Hepatocyte (in vitro differentiated cells): ENCODE measurements around the gene FAM50A. TPM values are rescaled to one million over a fixed set of nuclear protein-coding genes. Genes with fewer than 3 reads are reported as not detected.
A peak's percentile ranks its signal among the peaks of the same experiment; 100 is the strongest.

Experiments
- DNase-seq: peaks from one replicate; pipeline ENCODE4 v3.0.0-alpha.2; 2016; ENCODE audit warnings: low spot score
- H2AFZ ChIP-seq: fragments of 200-600 bp; sonication (generic); 2 replicates; pipeline ENCODE4 v1.6.0; 2016; ENCODE audit warnings: antibody characterized with exemption, mild to moderate bottlenecking
- H3K27ac ChIP-seq: fragments of 200-600 bp; sonication (generic); 2 replicates; pipeline ENCODE4 v1.5.1; 2016; ENCODE audit warnings: mild to moderate bottlenecking
- H3K27me3 ChIP-seq: fragments of 200-600 bp; sonication (generic); 2 replicates; pipeline ENCODE4 v1.6.1; 2016
- H3K36me3 ChIP-seq: fragments of 200-600 bp; sonication (generic); replicated peaks from 2 replicates; pipeline ENCODE4 v1.5.1; 2016; ENCODE audit warnings: low read depth; ENCODE audit not compliant: insufficient read depth
- H3K4me1 ChIP-seq: fragments of 200-600 bp; sonication (generic); 2 replicates; pipeline ENCODE4 v1.5.1; 2016; ENCODE audit warnings: mild to moderate bottlenecking, moderate library complexity; ENCODE audit not compliant: insufficient read depth
- H3K4me2 ChIP-seq: fragments of 200-600 bp; sonication (generic); 2 replicates; pipeline ENCODE4 v1.6.0; 2016
- H3K4me3 ChIP-seq: fragments of 200-600 bp; sonication (generic); 2 replicates; pipeline ENCODE4 v1.5.1; 2016; ENCODE audit warnings: mild to moderate bottlenecking
- H3K79me2 ChIP-seq: fragments of 200-600 bp; sonication (generic); 2 replicates; pipeline ENCODE4 v1.6.0; 2017; ENCODE audit warnings: mild to moderate bottlenecking
- H3K9me2 ChIP-seq: fragments of 200-600 bp; sonication (generic); replicated peaks from 2 replicates; pipeline ENCODE4 v1.6.0; 2017; ENCODE audit warnings: mild to moderate bottlenecking; ENCODE audit not compliant: insufficient read depth
- H3K9me3 ChIP-seq: fragments of 200-600 bp; sonication (generic); 2 replicates; pipeline ENCODE4 v1.5.1; 2016; ENCODE audit warnings: low read depth, mild to moderate bottlenecking
- H4K20me1 ChIP-seq: fragments of 200-600 bp; sonication (generic); 2 replicates; pipeline ENCODE4 v1.6.0; 2016; ENCODE audit warnings: mild to moderate bottlenecking; ENCODE audit not compliant: insufficient read depth, poor library complexity, severe bottlenecking
- EZH2 ChIP-seq: fragments of 200-600 bp; sonication (generic); IDR thresholded peaks from 2 replicates; pipeline ENCODE4 v1.6.1; 2016; ENCODE audit warnings: antibody characterized with exemption, mild to moderate bottlenecking, borderline replicate concordance
- EZH2phosphoT487 ChIP-seq: fragments of 200-600 bp; sonication (generic); IDR thresholded peaks from one replicate; pipeline ENCODE4 v1.6.1; 2018; ENCODE audit warnings: antibody characterized with exemption, mild to moderate bottlenecking, low read depth, moderate library complexity; ENCODE audit not compliant: unreplicated experiment, severe bottlenecking
- WGBS: methylation state at CpG from one replicate; pipeline ENCODE4 v1.1.6; 2016; ENCODE audit warnings: low lambda C conversion rate; ENCODE audit errors: missing lambda C conversion rate; 5-methylcytosine and 5-hydroxymethylcytosine counted together
- polyA plus RNA-seq: library from polyadenylated mRNA; unstranded; fragments of >200 nt; fragmentation: Nextera tagmentation; extraction: Ambion mirVana; gene quantifications from 2 replicates; pipeline ENCODE4 v1.2.1, GENCODE V29; 2016
- total RNA-seq: library from RNA; depleted of rRNA; stranded (reverse); fragments of >200 nt; gene quantifications from 2 replicates; pipeline ENCODE4 v1.2.3, GENCODE V29; 2014
- TF ChIP-seq, protein P1 (sequence below): fragments of 200-600 bp; sonication (generic); IDR thresholded peaks from 2 replicates; pipeline ENCODE4 v1.5.1; 2016; ENCODE audit warnings: antibody characterized with exemption, mild to moderate bottlenecking; ENCODE audit not compliant: poor library complexity

The FAM50A gene
- total and polyA plus RNA-seq, 2 experiments from 2014 or later: 65.9 to 147 TPM

GRCh38 chrX:154489182-154489581 is 45.2 kb downstream of the FAM50A start:
- TF ChIP-seq, protein P1, sequence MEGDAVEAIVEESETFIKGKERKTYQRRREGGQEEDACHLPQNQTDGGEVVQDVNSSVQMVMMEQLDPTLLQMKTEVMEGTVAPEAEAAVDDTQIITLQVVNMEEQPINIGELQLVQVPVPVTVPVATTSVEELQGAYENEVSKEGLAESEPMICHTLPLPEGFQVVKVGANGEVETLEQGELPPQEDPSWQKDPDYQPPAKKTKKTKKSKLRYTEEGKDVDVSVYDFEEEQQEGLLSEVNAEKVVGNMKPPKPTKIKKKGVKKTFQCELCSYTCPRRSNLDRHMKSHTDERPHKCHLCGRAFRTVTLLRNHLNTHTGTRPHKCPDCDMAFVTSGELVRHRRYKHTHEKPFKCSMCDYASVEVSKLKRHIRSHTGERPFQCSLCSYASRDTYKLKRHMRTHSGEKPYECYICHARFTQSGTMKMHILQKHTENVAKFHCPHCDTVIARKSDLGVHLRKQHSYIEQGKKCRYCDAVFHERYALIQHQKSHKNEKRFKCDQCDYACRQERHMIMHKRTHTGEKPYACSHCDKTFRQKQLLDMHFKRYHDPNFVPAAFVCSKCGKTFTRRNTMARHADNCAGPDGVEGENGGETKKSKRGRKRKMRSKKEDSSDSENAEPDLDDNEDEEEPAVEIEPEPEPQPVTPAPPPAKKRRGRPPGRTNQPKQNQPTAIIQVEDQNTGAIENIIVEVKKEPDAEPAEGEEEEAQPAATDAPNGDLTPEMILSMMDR: no peak
- TF ChIP-seq EZH2 (no peak), EZH2phosphoT487 (no peak)
- Histone ChIP-seq H3K9me2 (no peaks in the 10 kb centered on the region), H3K79me2 (peaks cover 5% of the 10 kb centered on the region), H3K27ac (peak overlapping the region; percentile 94), H3K4me1 (peaks cover 2% of the 10 kb centered on the region), H2AFZ (no peak overlapping the region), H3K27me3 (no peaks in the 10 kb centered on the region), H3K9me3 (no peaks in the 10 kb centered on the region), H3K4me3 (no peak overlapping the region), H3K36me3 (no peaks in the 10 kb centered on the region), H4K20me1 (no peaks in the 10 kb centered on the region), H3K4me2 (peak overlapping the region; percentile 81)
- no peak for DNase-seq
- 92% methylated on average over 4 of the region's 4 CpGs for WGBS

DNA sequence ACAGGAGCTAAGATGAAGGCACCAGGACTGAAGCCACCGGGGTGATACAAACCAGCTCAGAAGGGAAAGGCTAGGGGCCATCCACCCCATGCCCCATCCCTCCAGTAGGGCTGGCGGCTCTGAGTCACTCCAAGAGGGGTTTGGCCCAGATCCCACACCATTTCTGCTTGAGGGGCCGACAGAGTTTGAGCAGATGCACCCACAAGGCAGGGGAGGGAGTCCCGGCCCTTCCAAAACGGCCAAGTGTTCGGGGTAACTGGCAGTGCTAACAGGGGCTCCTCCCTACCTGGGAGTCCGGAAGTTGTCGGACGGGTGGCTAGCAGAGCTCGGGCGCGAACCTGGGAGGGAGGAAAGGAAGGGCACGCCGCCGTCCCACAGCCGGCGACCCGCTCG is 46.1 kb downstream of the FAM50A start:
- TF ChIP-seq EZH2 (no peak), EZH2phosphoT487 (no peak)
- TF ChIP-seq, protein P1: no peak
- no peaks in the 10 kb centered on the region for H3K9me3 ChIP-seq
- peaks cover 5% of the 10 kb centered on the region for H3K79me2 ChIP-seq
- H3K27ac ChIP-seq: peak overlapping the region; percentile 94
- no peak overlapping the region for H2AFZ ChIP-seq
- peak; percentile 45 for DNase-seq
- H4K20me1 ChIP-seq: no peaks in the 10 kb centered on the region
- no peaks in the 10 kb centered on the region for H3K27me3 ChIP-seq
- peak overlapping the region; percentile 38 for H3K4me3 ChIP-seq
- no peaks in the 10 kb centered on the region for H3K36me3 ChIP-seq
- no peaks in the 10 kb centered on the region for H3K9me2 ChIP-seq
- 52% methylated on average over 10 of the region's 19 CpGs for WGBS
- peak overlapping the region; percentile 81 for H3K4me2 ChIP-seq
- H3K4me1 ChIP-seq: peaks cover 2% of the 10 kb centered on the region

DNA sequence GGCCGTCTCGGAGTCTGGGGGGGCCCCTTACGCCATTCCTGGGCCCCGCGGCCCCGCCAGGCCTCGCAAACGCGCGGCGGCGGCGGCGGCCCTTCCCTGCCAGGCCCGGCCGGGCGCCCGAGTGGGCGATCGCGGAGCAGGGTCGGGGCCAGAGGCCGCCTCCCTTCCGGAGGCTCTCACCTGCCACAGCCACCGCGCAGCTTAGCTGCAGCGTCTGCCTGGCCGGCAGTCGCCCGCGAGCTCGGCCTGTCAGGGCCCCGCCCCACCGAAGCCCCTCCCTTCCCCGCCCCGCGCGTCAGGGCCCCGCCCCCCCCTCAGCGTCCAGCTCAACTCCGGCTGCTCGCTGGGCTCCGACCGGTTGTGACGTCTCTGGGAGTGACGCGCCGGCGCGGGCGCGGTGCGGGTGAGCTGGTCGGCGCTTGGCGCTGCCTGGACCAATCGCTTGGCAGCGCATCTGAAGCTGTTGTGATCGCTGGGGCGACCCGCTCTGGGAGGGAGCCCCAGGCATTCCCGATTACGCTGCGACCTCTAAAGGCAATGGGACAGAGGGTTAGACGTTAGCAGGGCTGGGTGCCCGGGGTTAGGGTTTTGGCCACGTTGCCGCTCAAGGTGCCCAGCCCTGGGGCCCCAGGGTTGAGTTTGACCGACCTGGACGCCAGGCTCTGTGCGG is 46.6 kb downstream of the FAM50A start, which contains the start of gene SLC10A3:
SLC10A3 (minus strand) TSS at position 216 of the 670 bp plus-strand sequence. CDS start 1,689 bp downstream, outside the sequence.
- peak within 1 kb of the TSS; percentile 97 for H3K27ac ChIP-seq
- H2AFZ ChIP-seq: peak within 1 kb of the TSS; percentile 85
- WGBS: 42% methylated on average over 50 of the region's 71 CpGs
- peak within 1 kb of the TSS; percentile 46 for H3K4me3 ChIP-seq
- TF ChIP-seq, protein P1: no peak
- no peak for TF ChIP-seq EZH2phosphoT487
- no peak for TF ChIP-seq EZH2
- no peaks in the 10 kb centered on the region for H3K27me3 ChIP-seq
- peaks cover 3% of the 10 kb centered on the region for H3K79me2 ChIP-seq
- H4K20me1 ChIP-seq: no peaks in the 10 kb centered on the region
- H3K9me2 ChIP-seq: no peaks in the 10 kb centered on the region
- peaks cover 2% of the 10 kb centered on the region for H3K4me1 ChIP-seq
- H3K9me3 ChIP-seq: no peaks in the 10 kb centered on the region
- peak within 1 kb of the TSS; percentile 81 for H3K4me2 ChIP-seq
- no peaks in the 10 kb centered on the region for H3K36me3 ChIP-seq
- peak; percentile 95 for DNase-seq
